A375 (cell line): Measurements from ENCODE around the gene KRTAP19-2. TPM values are rescaled to one million over a fixed set of nuclear protein-coding genes. Genes with fewer than 3 reads are reported as not detected.

Source experiments
- small RNA-seq: library from RNA; depleted of rRNA; stranded (forward); fragments of <200 nt; gene quantifications from one replicate; pipeline ENCODE3, GENCODE V24; 2014
- total RNA-seq: library from RNA; depleted of rRNA; stranded (reverse); fragments of >200 nt; shearing (Covaris generic); gene quantifications from 2 replicates; pipeline ENCODE4 v1.2.3, GENCODE V29; 2014; rRNA removed

Gene KRTAP19-2
- not detected in 2 replicates for total RNA-seq

GRCh38 chr21:30487336-30487735, at the start of gene KRTAP19-2:
KRTAP19-2 (minus strand) TSS chr21:30487436; CDS start chr21:30487348, 88 bp downstream.

GRCh38 chr21:30502041-30502440, 14.8 kb upstream of the KRTAP19-2 start, which contains the start of gene KRTAP19-5:
KRTAP19-5 (minus strand) TSS chr21:30502141; CDS start chr21:30502090, 51 bp downstream.

GRCh38 chr21:30497065-30497464, 9.8 kb upstream of the KRTAP19-2 start, which contains the start of gene KRTAP19-4:
KRTAP19-4 (minus strand) TSS chr21:30497165; CDS start chr21:30497110, 55 bp downstream.

GRCh38 chr21:30491963-30492428, 4.8 kb upstream of the KRTAP19-2 start, which contains the start of gene KRTAP19-3:
KRTAP19-3 (minus strand) TSS chr21:30492013; CDS start chr21:30491957, 56 bp downstream.

GRCh38 chr21:30480145-30480544, 7.1 kb downstream of the KRTAP19-2 start, which contains the start of gene KRTAP19-1:
KRTAP19-1 (minus strand) TSS chr21:30480367; CDS start chr21:30480317, 50 bp downstream.

GRCh38 chr21:30439975-30440374, 47.3 kb downstream of the KRTAP19-2 start, which contains the start of gene KRTAP15-1:
KRTAP15-1 (plus strand) TSS chr21:30440275; CDS start chr21:30440328, 53 bp downstream.

Small RNA genes within 50 kb of the gene (small RNA-seq; reads per million reads assigned to genes)
- gene AP000567.1 (not detected), gene KRTAP19-10P (not detected), gene KRTAP19-11P (not detected), gene KRTAP19-9P (not detected)

Other genes with a start within 250 kb of the KRTAP19-2 start
- gene KRTAP24-1, start 204.5 kb downstream of the KRTAP19-2 start, total RNA-seq, result not detected in 2 replicates
- not detected in 2 replicates for gene KRTAP25-1, start 197.9 kb downstream of the KRTAP19-2 start, total RNA-seq
- not detected in 2 replicates for gene KRTAP26-1, start 167.1 kb downstream of the KRTAP19-2 start, total RNA-seq
- gene KRTAP27-1, start 149.7 kb downstream of the KRTAP19-2 start, total RNA-seq, result not detected in 2 replicates
- gene KRTAP23-1, start 138.8 kb downstream of the KRTAP19-2 start, total RNA-seq, result not detected in 2 replicates
- gene KRTAP13-2, start 115.2 kb downstream of the KRTAP19-2 start, total RNA-seq, result not detected in 2 replicates
- not detected in 2 replicates for gene KRTAP13-1, start 91.4 kb downstream of the KRTAP19-2 start, total RNA-seq
- gene KRTAP13-3, start 61.5 kb downstream of the KRTAP19-2 start, total RNA-seq, result not detected in 2 replicates
- gene KRTAP13-4, start 57.2 kb downstream of the KRTAP19-2 start, total RNA-seq, result not detected in 2 replicates
- not detected in 2 replicates for gene KRTAP15-1, start 47.2 kb downstream of the KRTAP19-2 start, total RNA-seq
- not detected in 2 replicates for gene KRTAP19-1, start 7.1 kb downstream of the KRTAP19-2 start, total RNA-seq
- not detected in 2 replicates for gene KRTAP19-3, start 4.6 kb upstream of the KRTAP19-2 start, total RNA-seq
- not detected in 2 replicates for gene KRTAP19-4, start 9.7 kb upstream of the KRTAP19-2 start, total RNA-seq
- gene KRTAP19-5, start 14.7 kb upstream of the KRTAP19-2 start, total RNA-seq, result not detected in 2 replicates
- not detected in 2 replicates for gene KRTAP19-6, start 54.4 kb upstream of the KRTAP19-2 start, total RNA-seq
- not detected in 2 replicates for gene KRTAP19-7, start 73.9 kb upstream of the KRTAP19-2 start, total RNA-seq
- gene KRTAP22-2, start 103.0 kb upstream of the KRTAP19-2 start, total RNA-seq, result not detected in 2 replicates
- gene KRTAP6-3, start 105.0 kb upstream of the KRTAP19-2 start, total RNA-seq, result not detected in 2 replicates
- not detected in 2 replicates for gene KRTAP6-2, start 111.5 kb upstream of the KRTAP19-2 start, total RNA-seq
- gene KRTAP22-1, start 113.7 kb upstream of the KRTAP19-2 start, total RNA-seq, result not detected in 2 replicates
- not detected in 2 replicates for gene KRTAP6-1, start 126.5 kb upstream of the KRTAP19-2 start, total RNA-seq
- gene KRTAP20-1, start 129.0 kb upstream of the KRTAP19-2 start, total RNA-seq, result not detected in 2 replicates
- gene KRTAP20-4, start 133.2 kb upstream of the KRTAP19-2 start, total RNA-seq, result not detected in 2 replicates
- 1.5 TPM in 1 of 2 replicates, not detected in the other for gene KRTAP20-2, start 147.8 kb upstream of the KRTAP19-2 start, total RNA-seq
- not detected in 2 replicates for gene KRTAP20-3, start 155.4 kb upstream of the KRTAP19-2 start, total RNA-seq
- not detected in 2 replicates for gene KRTAP21-3, start 231.3 kb upstream of the KRTAP19-2 start, total RNA-seq